Jurkat, Clone E6-1 (cell line): Measurements from ENCODE around the gene CHST12.

Experiments used
- DNase-seq: peaks from one replicate; pipeline ENCODE4 v3.0.0-alpha.2; 2011; ENCODE audit warnings: low read depth, low spot score
- H3K4me3 ChIP-seq: 2 replicates; pipeline ENCODE4 v1.5.1; 2011; ENCODE audit warnings: mild to moderate bottlenecking, low read length, control low read depth, moderate library complexity

The CHST12 gene

DNA sequence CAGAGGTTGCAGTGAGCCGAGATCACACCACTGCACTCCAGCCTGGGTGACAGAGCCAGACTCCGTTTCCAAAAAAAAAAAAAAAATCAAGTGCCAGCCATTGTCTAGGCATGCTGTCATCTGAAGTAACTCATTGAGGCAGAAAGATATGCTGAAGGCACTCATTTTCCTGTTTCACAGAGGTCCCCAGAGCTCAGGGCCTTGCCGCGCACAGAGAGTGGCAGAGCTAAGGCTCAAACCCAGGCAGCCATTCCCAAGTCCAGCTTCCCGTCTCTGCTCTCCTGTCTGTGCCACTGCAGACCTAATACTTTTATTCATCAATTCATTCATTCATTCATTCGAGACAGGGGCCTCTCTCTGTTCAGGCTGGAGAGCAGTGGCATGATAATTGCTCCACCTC, 69.3 kb downstream of the CHST12 start:
- DNase-seq = no peak
- H3K4me3 ChIP-seq = no peak overlapping the region

- no peak overlapping the region for H3K4me3 ChIP-seq
- no peak for DNase-seq
Measured at GRCh38 chr7:2473496-2474180, 70.2 kb downstream of the CHST12 start.

GRCh38 chr7:2474224-2474623, 70.8 kb downstream of the CHST12 start:
- no peak overlapping the region for H3K4me3 ChIP-seq
- no peak for DNase-seq

DNA sequence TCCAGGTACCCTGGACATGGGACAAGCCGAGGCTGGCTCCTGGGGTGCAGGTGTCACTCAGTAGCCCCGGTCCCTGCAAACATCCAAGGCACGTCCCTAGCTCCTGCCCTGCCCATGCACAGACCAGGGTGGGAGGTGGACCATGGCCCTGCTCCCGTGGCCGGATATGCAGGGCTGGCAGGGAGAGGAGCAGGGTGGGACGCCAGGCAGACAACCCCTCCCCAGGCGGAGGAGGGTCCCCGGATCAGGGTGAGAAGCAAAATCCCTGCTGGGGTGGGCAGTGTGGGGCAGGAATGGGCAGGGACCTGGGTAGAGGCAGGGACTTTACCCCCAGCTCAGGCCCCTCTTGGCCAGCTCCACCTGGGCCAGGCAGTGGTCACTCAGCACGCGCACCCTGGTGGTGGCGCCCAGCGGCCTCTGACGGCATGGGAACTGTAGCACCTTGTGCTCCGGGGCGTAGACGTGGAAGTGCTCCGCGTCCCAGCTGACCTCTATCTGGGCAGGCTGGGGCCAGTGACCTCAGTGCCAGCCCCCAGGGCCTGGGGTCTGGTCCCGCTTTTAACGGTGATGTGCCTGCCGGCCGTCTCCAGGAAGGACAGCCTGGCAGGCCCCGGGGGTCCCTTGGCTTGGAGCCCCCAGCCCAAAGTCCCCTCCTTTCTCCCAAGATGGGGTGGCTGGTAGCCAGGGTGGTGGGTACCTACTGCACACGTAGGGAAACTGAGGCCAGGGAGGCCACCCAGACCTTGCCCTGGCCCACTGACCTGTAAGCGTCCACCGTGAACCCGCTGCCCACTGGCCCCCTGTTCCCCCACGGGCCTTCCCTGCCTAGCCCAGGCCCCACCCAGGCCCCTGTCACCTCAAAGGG, 71.6 kb downstream of the CHST12 start:
- DNase-seq = no peak
- no peak overlapping the region for H3K4me3 ChIP-seq

- no peak overlapping the region for H3K4me3 ChIP-seq
- DNase-seq = no peak
Measured at GRCh38 chr7:2475678-2476015, 72.2 kb downstream of the CHST12 start.

- DNase-seq = no peak
- no peak within 1 kb of the TSS for H3K4me3 ChIP-seq
Measured at GRCh38 chr7:2476298-2476697, 72.9 kb downstream of the CHST12 start, which contains the start of gene GRIFIN. Gene GRIFIN, minus strand, starts transcription at chr7:2476398. Its CDS starts 15 bp downstream, at chr7:2476383.

- H3K4me3 ChIP-seq = no peak overlapping the region
- no peak for DNase-seq
Measured at GRCh38 chr7:2476776-2477446, 73.5 kb downstream of the CHST12 start.

DNA sequence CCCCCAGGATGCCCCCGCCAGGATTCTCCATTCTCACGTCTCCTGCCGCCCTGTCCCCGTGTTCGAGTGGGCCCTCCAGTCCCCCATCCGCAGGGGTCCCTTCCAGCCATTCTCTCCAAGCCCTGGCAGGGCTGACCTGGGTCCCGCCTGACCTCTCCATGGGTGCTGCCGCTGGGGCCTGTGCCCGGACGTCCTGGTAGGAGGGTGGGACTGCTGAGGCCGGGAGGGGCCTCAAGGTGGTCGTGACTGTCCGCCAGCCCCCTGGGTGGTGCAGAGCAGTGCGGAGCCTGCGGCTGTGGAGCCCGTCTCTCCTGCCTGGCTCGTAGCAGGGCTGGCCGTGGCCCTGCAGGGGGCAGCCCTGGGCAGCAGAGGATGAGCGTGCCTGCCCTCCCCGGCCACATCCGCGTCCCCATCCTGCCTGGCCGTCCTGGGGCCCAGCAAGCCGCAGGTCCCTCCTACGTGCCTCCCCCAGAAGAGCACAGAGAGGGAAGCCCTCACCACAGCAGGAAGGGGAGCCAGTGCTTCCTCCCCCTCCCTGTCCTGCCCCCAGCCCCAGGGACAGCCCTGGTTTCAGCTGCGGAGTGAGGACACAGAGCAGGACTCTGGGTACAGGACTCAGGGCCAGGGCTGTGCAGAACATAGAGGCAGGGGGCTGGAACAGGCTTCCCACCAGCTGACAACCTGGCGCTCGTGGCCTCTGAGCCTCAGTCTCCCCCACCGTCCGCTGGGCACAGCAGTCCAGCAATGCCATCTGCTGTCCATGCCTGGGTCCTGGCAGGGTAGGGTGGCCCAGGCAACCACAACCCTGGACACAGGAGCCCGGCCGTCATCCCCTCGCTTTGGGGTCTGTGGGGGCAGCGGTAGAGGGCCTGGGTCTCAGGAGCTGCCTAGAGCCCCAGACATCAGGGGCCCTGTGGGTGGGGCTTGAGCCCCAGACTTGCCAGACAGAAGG, 74.3 kb downstream of the CHST12 start:
- no peak overlapping the region for H3K4me3 ChIP-seq
- no peak for DNase-seq

- DNase-seq = no peak
Measured at GRCh38 chr7:2478399-2478785, 75.0 kb downstream of the CHST12 start.

DNA sequence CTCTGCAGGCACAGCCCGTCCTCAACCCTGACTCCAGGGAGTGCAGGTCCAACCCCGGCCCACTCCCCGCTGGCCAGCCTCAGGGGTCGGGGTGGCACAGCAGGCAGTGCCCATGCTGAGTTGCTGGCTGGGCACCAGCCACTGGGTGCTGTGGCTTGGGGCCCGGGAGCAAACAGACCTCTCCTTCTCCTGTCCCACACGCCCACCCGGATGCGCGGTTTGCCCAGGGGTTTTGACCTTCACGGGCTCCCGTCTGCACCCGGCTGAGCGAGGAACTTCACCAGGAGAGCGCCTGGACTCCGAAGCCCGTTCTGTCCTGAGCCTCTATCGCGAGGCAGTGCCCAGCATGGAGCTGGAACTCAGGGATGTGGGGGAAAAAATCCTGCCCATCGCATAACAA, 75.4 kb downstream of the CHST12 start:
- DNase-seq = no peak
- H3K4me3 ChIP-seq = no peak overlapping the region

More at GRCh38 chr7:2478399-2478785, 75.0 kb downstream of the CHST12 start:
- H3K4me3 ChIP-seq = no peak overlapping the region

DNA sequence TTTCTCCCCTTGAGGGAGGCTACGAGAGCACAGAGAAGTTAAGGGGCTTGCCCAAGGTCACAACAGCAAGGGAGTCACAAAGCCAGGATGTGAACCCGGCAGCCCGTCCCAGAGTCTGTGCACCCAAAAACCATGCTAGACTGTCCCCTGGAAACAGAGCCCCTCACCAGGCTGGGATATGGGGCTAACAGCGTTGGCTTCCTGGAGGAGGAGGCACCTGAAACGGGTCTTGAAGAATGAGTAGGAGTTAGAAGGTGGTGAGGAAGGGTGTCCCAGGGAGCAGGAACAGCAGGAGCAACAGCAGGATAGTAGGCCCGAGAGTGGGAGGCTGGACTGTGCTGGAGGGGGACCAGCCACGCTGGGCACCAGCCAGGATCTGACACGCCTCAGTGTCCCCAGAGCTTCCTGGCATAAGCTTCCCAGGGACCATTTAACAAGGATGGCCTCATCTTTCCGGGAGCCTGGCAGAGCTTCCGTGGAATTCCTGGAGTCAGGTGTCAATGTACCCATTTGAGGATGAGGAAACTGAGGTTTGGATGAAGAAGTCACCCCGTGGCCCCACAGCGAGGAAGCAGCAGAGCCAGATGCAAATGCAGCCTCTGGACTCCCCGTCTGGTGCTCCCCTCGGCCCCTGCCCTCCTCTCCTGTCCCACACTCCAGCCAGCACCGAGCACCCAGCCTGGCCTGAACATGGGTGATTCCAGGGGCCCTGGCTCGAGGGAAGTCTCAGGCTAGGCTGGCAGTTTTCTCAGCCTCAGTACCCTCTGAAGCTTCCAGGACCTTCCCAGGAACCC, 76.1 kb downstream of the CHST12 start:
- H3K4me3 ChIP-seq = no peak overlapping the region
- DNase-seq = no peak

DNA sequence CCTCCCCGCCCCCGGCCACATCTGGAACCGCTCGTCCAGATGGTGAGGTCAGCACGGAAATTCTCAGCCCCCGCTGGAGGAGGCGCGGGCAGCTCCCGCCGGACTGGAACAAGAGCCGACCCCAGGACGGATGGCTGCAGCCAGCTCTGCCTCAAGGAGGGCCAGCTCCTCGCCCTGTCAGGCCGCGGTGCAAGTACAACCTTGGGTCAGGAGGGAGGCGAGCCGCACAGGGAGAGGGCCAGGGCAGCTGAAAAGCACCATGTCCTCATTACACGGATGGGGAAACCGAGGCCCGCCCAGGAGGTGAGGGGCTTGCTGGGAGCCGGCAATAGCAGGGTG, 76.6 kb downstream of the CHST12 start:
- no peak for DNase-seq
- no peak overlapping the region for H3K4me3 ChIP-seq

DNA sequence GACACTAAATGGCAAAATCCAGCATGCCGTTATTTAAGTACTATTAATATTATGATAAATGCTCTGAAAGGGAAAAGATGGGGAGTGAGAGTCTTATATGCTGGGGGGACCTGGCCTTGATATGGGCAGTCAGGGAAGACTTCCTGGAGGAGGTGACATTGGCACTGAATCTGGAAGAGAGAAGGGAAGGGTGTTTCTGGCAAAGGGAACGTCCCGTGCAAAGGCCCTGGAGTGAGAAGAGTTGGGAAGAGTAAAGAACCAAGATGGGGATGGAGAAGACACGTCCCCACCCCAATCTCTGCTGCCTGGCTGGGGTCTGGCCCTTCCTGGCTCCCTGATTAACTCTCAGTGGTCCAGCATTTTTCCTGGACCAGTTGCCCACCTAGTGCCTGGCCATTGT, 77.8 kb downstream of the CHST12 start:
- DNase-seq = no peak
- H3K4me3 ChIP-seq = no peak overlapping the region

GRCh38 chr7:2482725-2483451, 79.5 kb downstream of the CHST12 start:
- no peak overlapping the region for H3K4me3 ChIP-seq
- DNase-seq = no peak

DNA sequence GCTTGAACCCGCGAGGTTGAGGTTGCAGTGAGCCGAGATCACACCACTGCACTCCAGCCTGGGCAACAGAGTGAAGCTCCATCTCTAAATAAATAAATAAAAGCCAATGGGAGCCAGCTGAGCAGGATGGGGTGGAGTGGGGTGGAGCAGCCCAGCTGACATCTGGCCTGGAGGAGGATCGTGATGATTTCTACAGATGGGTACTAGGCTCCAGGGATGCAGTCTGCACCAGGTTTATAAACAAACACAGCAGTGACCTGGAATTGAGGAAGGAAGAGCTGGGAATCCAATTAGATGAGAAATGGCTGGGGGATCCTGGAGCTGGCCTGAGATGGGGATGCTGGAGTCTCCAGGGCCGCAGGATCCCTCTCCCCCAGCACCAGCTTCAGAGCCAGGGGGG, 80.1 kb downstream of the CHST12 start:
- no peak for DNase-seq
- H3K4me3 ChIP-seq = no peak overlapping the region

- DNase-seq = no peak
- no peak overlapping the region for H3K4me3 ChIP-seq
Measured at GRCh38 chr7:2484868-2485267, 81.5 kb downstream of the CHST12 start.

DNA sequence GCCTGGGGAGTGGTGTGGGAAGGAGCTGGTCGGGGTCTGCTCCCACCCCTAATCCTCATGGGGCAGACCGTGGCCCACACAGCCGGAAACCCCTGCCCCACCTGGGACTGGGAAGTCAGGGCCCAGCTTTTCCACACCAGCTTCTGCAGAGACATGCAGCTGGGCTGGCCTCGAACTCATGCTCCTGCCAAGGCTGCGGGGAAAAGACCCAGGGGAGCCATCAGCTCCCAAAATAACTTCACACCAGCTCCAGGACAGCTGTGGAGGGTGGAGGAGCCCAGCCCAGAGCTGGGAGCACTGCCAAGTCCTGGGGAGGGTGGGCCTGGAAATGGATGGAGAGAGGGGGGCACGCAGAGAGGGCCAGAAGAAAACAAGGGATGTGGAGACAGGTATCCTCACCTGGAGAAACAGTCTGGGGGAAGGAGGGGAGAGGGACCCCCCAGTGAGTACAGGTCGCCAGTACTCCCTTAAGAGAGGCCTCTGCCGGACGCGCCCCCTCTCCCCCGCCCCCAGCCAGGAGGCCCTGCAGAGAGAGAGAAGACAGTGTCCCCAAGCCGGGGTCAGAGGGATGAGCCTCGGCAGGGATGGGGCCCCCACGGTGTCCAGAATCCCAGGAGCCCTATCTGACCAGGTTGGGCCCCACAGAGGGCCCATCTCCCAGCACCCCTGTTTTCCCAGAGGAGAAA, 84.3 kb downstream of the CHST12 start:
- no peak for DNase-seq
- H3K4me3 ChIP-seq = no peak overlapping the region
